ENCODE measurements around the gene SPESP1. TPM values are rescaled to one million over a fixed set of nuclear protein-coding genes. Genes with fewer than 3 reads are reported as not detected.

Gene SPESP1
- total and polyA plus RNA-seq, 9 of the 15 experiments (the other 6 are each of a cell fraction or from before 2014, with no cell fraction given) = not detected

GRCh38 chr15:68990992-68991500 lies 60.7 kb downstream of the SPESP1 start:
- BruUV-seq (replicated peaks) = no TSS peak
- no peak for FAIRE-seq
- H3K9me3 ChIP-seq (replicated peaks; ENCODE audit: control insufficient read depth, insufficient read depth, low read depth, low read length) = no peaks in the 10 kb centered on the region
- intact Hi-C loops (cut with micrococcal nuclease) (no loop called here), in situ Hi-C loops (cut with MboI) (no loop called here)
- ChIA-PET POLR2A (interaction anchor here (0.6 to 1.4 kb wide), 6 partner anchors 9 to 282 kb away, joined by 3 read pairs; no protein-coding TSS in a partner anchor), CTCF (ENCODE audit: low intra/inter-chr PET ratio) (no interaction called here)
- H3K4me3 ChIP-seq = no peak overlapping the region
- 47% methylated on average over 5 of the region's 5 CpGs for WGBS (ENCODE audit: insufficient coverage, low coverage, missing lambda C conversion rate)
- peak in 1 of 4 experiments; percentile 28 for DNase-seq (ENCODE audit: extremely low read depth in 1 of 4, low spot score in 3 of 4)
- no peaks in the 10 kb centered on the region for H3K9me1 ChIP-seq (ENCODE audit: control insufficient read depth, insufficient read depth, low read length)
- H3K9ac ChIP-seq (ENCODE audit: insufficient read depth in 1 of 2, low read depth in 2 of 2, low read length in 2 of 2) = no peak overlapping the region
- H3K27ac ChIP-seq (ENCODE audit: extremely low read depth, low read depth, low read length) = no peak overlapping the region; the same call in 2 of the 3 replicates
- H3K36me3 ChIP-seq (ENCODE audit: control insufficient read depth, insufficient read depth, low read length) = no peaks in the 10 kb centered on the region
- H3K4me1 ChIP-seq (replicated peaks in 1 of 2; ENCODE audit: control insufficient read depth in 2 of 2, insufficient read depth in 2 of 2, low read length in 2 of 2) = peaks cover 23 to 38% of the 10 kb centered on the region in 2 experiments
- peak overlapping the region; percentile 43 for H3K4me2 ChIP-seq (ENCODE audit: insufficient read depth, low read length)
- peak; percentile 16 for ATAC-seq
- TF ChIP-seq EHMT2 (IDR thresholded peaks at IDR 0.05) (no peak), ETV6 (IDR thresholded peaks at IDR 0.05; ENCODE audit: borderline replicate concordance in 1 of 2, low read depth in 2 of 2, low read length in 1 of 2) (no peak), ETV6 (CRISPR knock-in tag; IDR thresholded peaks at IDR 0.05; ENCODE audit: borderline replicate concordance) (no peak), OTX1 (CRISPR knock-in tag; IDR thresholded peaks at IDR 0.05) (no peak), ZNF707 (CRISPR knock-in tag; conservative IDR thresholded peaks at IDR 0.05) (no peak), DIDO1 (tag; IDR thresholded peaks at IDR 0.05; ENCODE audit: low read depth) (no peak), HNRNPLL (IDR thresholded peaks at IDR 0.05; ENCODE audit: low read depth, low read length, poor library complexity, severe bottlenecking) (no peak), ATF3 (IDR thresholded peaks at IDR 0.05) (no peak), ATF3 (CRISPR knock-in tag; conservative IDR thresholded peaks at IDR 0.05) (no peak), SRSF9 (IDR thresholded peaks at IDR 0.05; ENCODE audit: borderline replicate concordance, low read depth, low read length) (no peak)
- TF ChIP-seq, protein P1, sequence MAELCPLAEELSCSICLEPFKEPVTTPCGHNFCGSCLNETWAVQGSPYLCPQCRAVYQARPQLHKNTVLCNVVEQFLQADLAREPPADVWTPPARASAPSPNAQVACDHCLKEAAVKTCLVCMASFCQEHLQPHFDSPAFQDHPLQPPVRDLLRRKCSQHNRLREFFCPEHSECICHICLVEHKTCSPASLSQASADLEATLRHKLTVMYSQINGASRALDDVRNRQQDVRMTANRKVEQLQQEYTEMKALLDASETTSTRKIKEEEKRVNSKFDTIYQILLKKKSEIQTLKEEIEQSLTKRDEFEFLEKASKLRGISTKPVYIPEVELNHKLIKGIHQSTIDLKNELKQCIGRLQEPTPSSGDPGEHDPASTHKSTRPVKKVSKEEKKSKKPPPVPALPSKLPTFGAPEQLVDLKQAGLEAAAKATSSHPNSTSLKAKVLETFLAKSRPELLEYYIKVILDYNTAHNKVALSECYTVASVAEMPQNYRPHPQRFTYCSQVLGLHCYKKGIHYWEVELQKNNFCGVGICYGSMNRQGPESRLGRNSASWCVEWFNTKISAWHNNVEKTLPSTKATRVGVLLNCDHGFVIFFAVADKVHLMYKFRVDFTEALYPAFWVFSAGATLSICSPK (IDR thresholded peaks at IDR 0.05; ENCODE audit: borderline replicate concordance) = no peak
- no peaks in the 10 kb centered on the region for H3K27me3 ChIP-seq (ENCODE audit: control insufficient read depth in 2 of 2, insufficient read depth in 2 of 2, low read length in 2 of 2)
- no peak overlapping the region for H2AFZ ChIP-seq (ENCODE audit: low read depth, low read length)
- H3K79me2 ChIP-seq (ENCODE audit: control insufficient read depth, insufficient read depth, low read length) = no peaks in the 10 kb centered on the region
- H4K20me1 ChIP-seq (replicated peaks; ENCODE audit: control insufficient read depth, insufficient read depth, low read length) = peaks cover 6% of the 10 kb centered on the region; the same call in 1 of the 2 replicates

Measured in K562 (cell line).